Thoracic aorta (tissue), 2 donors: ENCODE results near the gene LUC7L3. TPM values are rescaled to one million over a fixed set of nuclear protein-coding genes. Genes with fewer than 3 reads are reported as not detected.

Experiments
- ATAC-seq: fragments of 150-250 bp; one replicate; pipeline ENCODE4 v1.8.0; 2017; ENCODE audit warnings: low read depth; ENCODE audit not compliant: insufficient number of reproducible peaks, low FRiP score
- DNase-seq: peaks from one replicate; pipeline ENCODE4 v3.0.0-alpha.2; 2020; ENCODE audit warnings: low spot score
- H3K27ac ChIP-seq, 2 donors: fragments of 200-600 bp; sonication (generic); 1 replicate in 1 of 2; 2 replicates in 1 of 2; pipeline ENCODE4 v1.5.1; 2016; ENCODE audit warnings: mild to moderate bottlenecking in 2 of 2, moderate library complexity in 2 of 2
- H3K27me3 ChIP-seq: fragments of 200-600 bp; sonication (generic); replicated peaks from 2 replicates; pipeline ENCODE4 v1.6.0; 2016; ENCODE audit warnings: mild to moderate bottlenecking; ENCODE audit not compliant: insufficient read depth
- H3K36me3 ChIP-seq: fragments of 200-600 bp; sonication (generic); one replicate; pipeline ENCODE4 v1.5.1; 2016
- H3K4me1 ChIP-seq, 2 donors: fragments of 200-600 bp; sonication (generic); 1 replicate in 1 of 2; 2 replicates in 1 of 2; pipeline versions ENCODE4 v1.5.1 to v1.6.0; 2016; ENCODE audit warnings: low read depth in 2 of 2, mild to moderate bottlenecking in 1 of 2; ENCODE audit not compliant: control insufficient read depth in 1 of 2
- H3K4me3 ChIP-seq: fragments of 200-600 bp; sonication (generic); 2 replicates; pipeline ENCODE4 v1.5.1; 2016; ENCODE audit warnings: mild to moderate bottlenecking
- H3K9me3 ChIP-seq: fragments of 200-600 bp; sonication (generic); 2 replicates; pipeline ENCODE4 v1.5.1; 2016
- CTCF ChIP-seq: fragments of 200-600 bp; sonication (generic); IDR thresholded peaks from one replicate; pipeline ENCODE4 v1.5.1; 2019; ENCODE audit warnings: antibody characterized with exemption
- total RNA-seq, 2 donors: library from RNA; depleted of rRNA; stranded (reverse); fragments of >200 nt; gene quantifications; one replicate each; pipeline versions ENCODE4 v1.1.0 to v1.2.3, GENCODE V29; 2016

Gene LUC7L3
- total RNA-seq, 2 donors from 2014 or later: 60.8 to 136 TPM

DNA sequence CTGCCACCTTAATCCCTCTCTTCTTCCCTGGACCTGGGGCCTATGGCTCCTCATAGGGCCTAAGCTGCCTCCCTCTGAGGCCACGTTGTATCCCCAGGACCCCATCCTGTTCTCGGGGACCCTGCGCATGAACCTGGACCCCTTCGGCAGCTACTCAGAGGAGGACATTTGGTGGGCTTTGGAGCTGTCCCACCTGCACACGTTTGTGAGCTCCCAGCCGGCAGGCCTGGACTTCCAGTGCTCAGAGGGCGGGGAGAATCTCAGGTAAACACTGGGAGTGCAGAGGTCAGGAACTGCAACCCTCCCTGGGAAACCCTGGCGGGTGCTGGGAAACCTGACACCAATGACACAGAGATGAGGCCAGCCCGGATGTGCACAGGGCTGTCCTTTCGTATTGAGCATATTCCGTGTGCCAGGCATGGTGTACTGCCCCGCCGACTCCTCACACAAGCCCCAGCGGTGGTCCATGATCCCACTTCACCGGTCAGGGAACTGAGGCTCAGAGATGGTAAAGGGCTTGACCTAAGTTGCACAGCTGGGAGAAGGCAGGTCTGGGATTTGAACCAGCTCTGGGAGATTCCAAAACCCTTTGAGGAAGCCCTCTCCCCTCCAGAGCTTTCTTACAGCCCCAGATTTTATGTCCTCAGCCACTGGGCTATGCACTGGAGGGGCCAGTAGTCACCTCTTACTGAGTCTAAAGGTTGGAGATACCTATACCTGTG lies 34.6 kb upstream of the LUC7L3 start:
- no peaks in the 10 kb centered on the region for H3K36me3 ChIP-seq
- no peak overlapping the region for H3K27ac ChIP-seq
- H3K4me3 ChIP-seq: no peak overlapping the region
- ATAC-seq: no peak
- no peaks in the 10 kb centered on the region for H3K27me3 ChIP-seq
- DNase-seq: no peak
- no peaks in the 10 kb centered on the region for H3K9me3 ChIP-seq
- peaks cover 21 to 56% of the 10 kb centered on the region in 2 donors for H3K4me1 ChIP-seq
- no peak for TF ChIP-seq CTCF

DNA sequence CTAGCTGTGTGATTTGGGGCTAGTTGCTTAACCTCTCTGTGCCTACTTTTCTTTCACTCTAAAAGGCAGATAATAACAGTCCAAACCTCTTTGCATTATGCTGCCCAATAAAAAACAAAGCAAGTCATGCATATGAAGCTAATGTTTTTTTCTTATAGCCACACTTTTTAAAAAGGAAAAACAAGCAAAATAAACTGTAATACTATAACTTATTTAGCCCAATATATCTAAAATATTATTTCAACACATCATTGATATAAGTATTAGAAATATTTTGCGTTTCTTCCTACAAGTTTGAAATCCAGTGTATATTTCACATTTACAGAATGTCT lies 34.1 kb upstream of the LUC7L3 start:
- no peaks in the 10 kb centered on the region for H3K36me3 ChIP-seq
- no peak for DNase-seq
- no peak for TF ChIP-seq CTCF
- H3K27ac ChIP-seq: peak overlapping the region in 1 of 2 donors; percentile 91
- H3K27me3 ChIP-seq: no peaks in the 10 kb centered on the region
- H3K4me3 ChIP-seq: no peak overlapping the region
- peaks cover 22 to 61% of the 10 kb centered on the region in 2 donors for H3K4me1 ChIP-seq
- ATAC-seq: no peak
- no peaks in the 10 kb centered on the region for H3K9me3 ChIP-seq

GRCh38 chr17:50685691-50686493 lies 33.5 kb upstream of the LUC7L3 start:
- Histone ChIP-seq H3K27me3 (no peaks in the 10 kb centered on the region), H3K4me1 (peaks cover 26 to 64% of the 10 kb centered on the region in 2 donors), H3K27ac (peak overlapping the region; percentile 91 to 95), H3K36me3 (no peaks in the 10 kb centered on the region), H3K9me3 (no peaks in the 10 kb centered on the region), H3K4me3 (peak overlapping the region; percentile 31)
- no peak for DNase-seq
- ATAC-seq: no peak
- TF ChIP-seq CTCF: no peak

GRCh38 chr17:50686494-50687199 lies 32.8 kb upstream of the LUC7L3 start:
- Histone ChIP-seq H3K27ac (peak overlapping the region; percentile 91 to 95), H3K9me3 (no peaks in the 10 kb centered on the region), H3K4me3 (peak overlapping the region; percentile 31), H3K4me1 (peaks cover 26 to 64% of the 10 kb centered on the region in 2 donors), H3K36me3 (no peaks in the 10 kb centered on the region), H3K27me3 (no peaks in the 10 kb centered on the region)
- TF ChIP-seq CTCF: no peak
- DNase-seq (peak; percentile 89), ATAC-seq (peak; percentile 73)
